Epithelial cell of prostate (primary cell): ENCODE measurements around the gene KCND2.
"Not testable (repeated sequence)": the region's sequence is repeated elsewhere in the genome, so short reads cannot be mapped to it uniquely, and the experiment has no call there.

ENCODE experiments used
- DNase-seq: peaks from one replicate; pipeline ENCODE4 v3.0.0-alpha.2; 2011; ENCODE audit warnings: low read depth, low spot score
- H3K27ac ChIP-seq: fragments of 450-650 bp; 2 replicates; pipeline ENCODE4 v1.5.1; 2017; ENCODE audit warnings: mild to moderate bottlenecking

KCND2 gene

GRCh38 chr7:120729245-120729644 is 456.3 kb downstream of the KCND2 start:
- no peak overlapping the region for H3K27ac ChIP-seq
- DNase-seq: no peak

GRCh38 chr7:120731271-120731670 is 458.3 kb downstream of the KCND2 start:
- no peak overlapping the region for H3K27ac ChIP-seq
- DNase-seq: no peak

DNA sequence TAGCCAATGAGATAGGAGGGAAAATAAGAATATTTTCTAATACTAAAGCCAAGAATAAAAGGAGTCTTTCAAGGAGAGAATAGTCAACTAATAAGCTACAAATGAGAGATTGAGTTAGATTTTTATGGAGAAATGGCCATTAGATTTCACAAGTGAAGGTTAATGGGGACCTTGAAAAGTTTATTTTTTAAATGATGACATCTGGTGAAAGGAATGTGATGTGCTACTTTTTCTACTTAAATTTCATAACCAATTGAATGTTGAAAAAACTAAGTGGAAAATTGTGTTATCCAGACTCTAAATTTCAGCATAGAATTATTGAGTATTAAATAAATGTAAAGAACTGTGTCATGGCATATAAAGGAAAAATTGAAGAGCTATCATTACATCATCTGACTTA is 459.3 kb downstream of the KCND2 start:
- no peak overlapping the region for H3K27ac ChIP-seq
- DNase-seq: no peak

- no peak overlapping the region for H3K27ac ChIP-seq
- DNase-seq: no peak
Measured at GRCh38 chr7:120733143-120733542, 460.2 kb downstream of the KCND2 start.

DNA sequence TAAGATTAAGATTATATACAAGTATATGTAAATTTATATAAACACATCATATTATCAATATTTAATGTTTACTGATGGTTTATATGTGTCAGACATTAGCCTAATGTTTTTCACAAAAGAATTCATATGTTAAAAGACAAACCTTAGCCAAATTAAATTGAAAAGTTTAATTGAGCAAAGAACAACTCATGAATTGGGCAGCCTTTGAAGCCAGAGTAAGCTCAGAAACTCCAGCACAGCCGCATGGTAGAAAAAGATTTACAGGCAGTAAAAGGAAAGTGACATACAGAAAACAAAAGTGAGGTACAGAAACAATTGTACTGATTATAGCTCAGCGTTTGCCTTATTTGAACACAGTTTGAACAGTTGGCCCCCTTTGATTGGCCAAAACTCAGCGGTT is 460.9 kb downstream of the KCND2 start:
- no peak for DNase-seq
- no peak overlapping the region for H3K27ac ChIP-seq

- no peak for DNase-seq
Measured at GRCh38 chr7:120735791-120736190, 462.8 kb downstream of the KCND2 start.

GRCh38 chr7:120738816-120739215 is 465.8 kb downstream of the KCND2 start:
- H3K27ac ChIP-seq: no peak overlapping the region
- DNase-seq: no peak

More at GRCh38 chr7:120735791-120736190, 462.8 kb downstream of the KCND2 start:
- H3K27ac ChIP-seq: no peak overlapping the region

DNA sequence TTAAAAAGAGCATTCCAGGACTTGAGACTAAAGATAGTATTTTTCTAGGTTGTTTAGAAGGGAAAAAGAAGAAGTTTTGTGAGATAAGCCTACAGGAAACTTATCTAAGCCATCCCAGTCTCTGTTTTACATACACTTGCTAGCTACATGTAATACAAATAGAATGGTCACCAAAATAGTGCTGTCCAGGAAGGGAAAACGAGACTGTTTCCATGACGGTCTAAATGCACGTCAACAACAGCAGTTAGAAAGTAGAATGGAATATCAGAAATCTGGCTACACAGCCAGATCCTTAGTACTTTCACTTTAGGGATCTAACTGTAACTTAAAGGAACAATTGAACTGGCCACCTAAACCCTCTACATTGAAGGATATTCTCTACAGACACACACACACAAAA is 467.4 kb downstream of the KCND2 start:
- no peak for DNase-seq
- no peak overlapping the region for H3K27ac ChIP-seq

- DNase-seq: no peak
- no peak overlapping the region for H3K27ac ChIP-seq
Measured at GRCh38 chr7:120741371-120742042, 468.5 kb downstream of the KCND2 start.

DNA sequence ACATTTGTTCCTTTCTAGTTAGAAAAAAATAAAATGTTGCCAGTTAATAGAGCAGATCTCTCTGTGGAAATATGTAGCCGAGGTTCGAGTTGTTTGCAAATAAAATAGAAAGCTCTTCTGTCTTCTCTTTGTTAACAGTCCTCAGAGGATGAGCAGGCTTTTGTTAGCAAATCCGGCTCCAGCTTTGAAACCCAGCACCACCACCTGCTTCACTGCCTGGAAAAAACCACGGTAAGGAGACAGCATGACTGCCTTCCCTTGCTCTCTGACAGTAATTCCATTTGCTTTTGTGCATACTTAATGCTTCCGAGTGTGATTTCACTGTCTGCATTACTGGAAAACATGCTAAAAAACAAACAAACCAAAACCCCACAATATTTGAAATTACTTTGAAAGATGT is 469.4 kb downstream of the KCND2 start:
- H3K27ac ChIP-seq: peak overlapping the region; percentile 56
- DNase-seq: no peak

DNA sequence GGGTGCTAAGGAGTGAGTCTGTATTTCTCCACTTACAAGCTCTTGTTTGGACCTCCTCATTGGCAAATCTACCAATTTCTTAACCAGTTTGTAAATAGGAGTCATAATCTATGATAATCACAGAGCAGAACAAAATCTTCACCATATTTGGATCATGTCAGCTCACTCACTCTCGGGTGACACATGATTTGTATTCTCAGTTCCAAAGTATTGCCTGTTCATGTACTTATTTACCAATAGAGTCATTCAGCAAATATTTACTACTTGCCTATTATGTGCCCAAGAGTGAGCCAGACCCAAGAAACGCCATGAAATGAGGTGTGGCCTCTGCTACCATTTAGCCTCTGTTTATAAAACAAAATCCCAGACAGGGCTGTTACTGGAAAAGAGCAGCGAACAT is 470.2 kb downstream of the KCND2 start:
- H3K27ac ChIP-seq: peak overlapping the region; percentile 56
- peak; percentile 65 for DNase-seq

GRCh38 chr7:120760050-120760449 is 487.1 kb downstream of the KCND2 start:
- H3K27ac ChIP-seq: no peak overlapping the region
- no peak for DNase-seq

GRCh38 chr7:120760851-120761250 is 487.9 kb downstream of the KCND2 start:
- DNase-seq: no peak
- no peak overlapping the region for H3K27ac ChIP-seq

GRCh38 chr7:120770206-120770605 is 497.2 kb downstream of the KCND2 start:
- no peak for DNase-seq
- no peak overlapping the region for H3K27ac ChIP-seq

GRCh38 chr7:120774481-120774880 is 501.5 kb downstream of the KCND2 start:
- no peak for DNase-seq
- H3K27ac ChIP-seq: no peak overlapping the region

DNA sequence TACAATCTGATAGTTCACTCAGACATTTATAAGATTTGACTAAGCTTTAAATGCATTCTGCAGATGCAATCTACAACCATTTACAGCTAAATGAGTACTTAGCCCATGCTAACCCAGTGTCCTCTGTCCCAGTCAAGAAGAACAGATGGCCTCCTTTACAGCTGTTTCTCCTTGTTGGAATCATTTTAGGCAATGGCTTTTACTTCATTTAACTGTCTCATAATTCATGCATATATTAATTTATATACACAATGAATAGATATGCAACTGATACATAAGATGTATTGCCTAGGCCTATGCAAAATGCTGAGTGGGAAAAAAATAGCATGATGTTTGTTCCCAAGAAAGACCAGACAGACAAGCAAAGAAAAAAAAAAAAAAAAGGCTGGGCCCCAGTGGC is 502.8 kb downstream of the KCND2 start:
- DNase-seq: no peak
- H3K27ac ChIP-seq: no peak overlapping the region

GRCh38 chr7:120779078-120779477 is 506.1 kb downstream of the KCND2 start:
- not testable (repeated sequence) for DNase-seq, H3K27ac ChIP-seq

- H3K27ac ChIP-seq, DNase-seq: not testable (repeated sequence)
Measured at GRCh38 chr7:120780451-120780850, 507.5 kb downstream of the KCND2 start.

GRCh38 chr7:120780938-120781337 is 508.0 kb downstream of the KCND2 start:
- no peak for DNase-seq
- no peak overlapping the region for H3K27ac ChIP-seq

- not testable (repeated sequence) for H3K27ac ChIP-seq, DNase-seq
Measured at GRCh38 chr7:120781924-120782323, 508.9 kb downstream of the KCND2 start.

GRCh38 chr7:120783273-120783672 is 510.3 kb downstream of the KCND2 start:
- DNase-seq: no peak
- H3K27ac ChIP-seq: no peak overlapping the region

GRCh38 chr7:120783721-120784120 is 510.7 kb downstream of the KCND2 start:
- DNase-seq: no peak
- no peak overlapping the region for H3K27ac ChIP-seq
